G401.6 (cell line): ENCODE measurements around the gene ELF2.
A peak's percentile ranks its signal among the peaks of the same experiment; 100 is the strongest.
"Not testable (repeated sequence)": the region's sequence is repeated elsewhere in the genome, so short reads cannot be mapped to it uniquely, and the experiment has no call there.

Experiments
- FAIRE-seq: peaks from 2 replicates; lab custom pipeline; 2012; peaks lifted over from hg19 to GRCh38; lab: Jason Lieb, UNC

ELF2 gene

DNA sequence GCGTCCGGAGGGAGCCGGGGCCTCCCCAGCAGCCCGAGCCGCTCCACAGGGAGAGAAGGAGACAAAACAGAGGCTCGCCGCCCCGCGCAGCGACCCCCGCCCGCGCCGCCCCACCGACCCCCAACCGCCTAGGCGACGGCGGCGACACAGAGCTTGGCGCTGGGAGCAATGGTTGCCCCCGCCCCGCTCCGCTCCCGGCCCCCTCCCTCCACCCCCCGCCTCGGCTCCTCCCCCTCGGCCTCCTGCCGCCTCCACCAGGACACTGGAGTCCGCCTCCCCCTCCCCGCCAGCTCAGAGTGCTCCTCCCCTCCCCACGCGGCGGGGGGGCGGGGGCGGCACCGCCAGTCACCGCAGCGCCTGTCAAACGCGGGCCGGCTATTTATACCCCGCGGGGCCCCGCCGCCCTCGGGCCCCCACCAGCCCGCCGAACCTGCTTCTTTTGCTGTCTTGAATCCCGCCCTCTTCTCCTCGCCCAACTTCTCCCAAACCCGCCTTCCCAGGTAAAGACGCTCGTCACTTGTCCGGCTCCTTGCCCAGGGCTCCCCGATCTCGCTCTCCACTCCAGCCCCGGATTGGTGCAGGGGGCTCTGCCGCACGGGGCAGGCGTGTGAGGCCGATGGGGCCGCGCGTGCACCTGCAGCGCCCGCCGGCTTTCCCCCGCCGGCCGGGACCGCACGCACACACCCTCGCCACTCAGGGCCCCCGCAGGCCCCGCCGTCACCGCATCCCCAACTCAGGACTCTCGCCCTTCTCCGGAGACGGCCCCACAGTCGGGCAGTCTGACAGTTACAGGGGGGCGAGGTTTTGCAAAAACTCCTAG, at the start of gene ELF2:
Gene ELF2, minus strand, starts transcription at position 170 of the 820 bp plus-strand sequence. CDS start 39,517 bp downstream, outside the sequence.
- FAIRE-seq: no peak

DNA sequence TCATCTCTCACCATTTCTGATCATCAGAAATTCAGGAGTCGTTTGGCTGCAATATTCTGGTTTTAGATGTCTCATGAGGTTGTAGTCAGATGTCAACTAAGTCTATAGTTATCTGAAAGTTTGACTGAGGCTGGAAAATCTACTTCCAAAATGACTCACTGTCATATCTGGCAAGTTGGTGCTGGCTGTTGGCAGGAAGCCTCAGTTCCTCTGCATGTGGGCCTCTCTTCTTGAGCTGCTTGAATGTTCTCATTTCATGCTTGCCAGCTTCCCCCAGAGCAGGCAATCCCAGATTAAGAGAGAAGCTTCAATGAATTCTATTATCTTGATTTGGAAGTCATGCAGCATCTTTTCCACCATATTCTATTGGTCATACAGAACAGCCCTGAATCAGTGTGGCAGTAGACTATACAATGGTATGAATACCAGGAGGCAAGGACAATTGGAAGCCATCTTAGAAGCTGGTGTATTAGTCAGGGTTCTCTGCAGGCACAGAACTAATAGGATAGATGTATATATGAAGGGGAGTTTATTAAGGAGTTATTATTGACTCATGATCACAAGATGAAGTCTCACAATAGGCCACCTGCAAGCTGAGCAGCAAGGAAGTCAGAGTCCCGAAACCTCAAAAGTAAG, 46.8 kb upstream of the ELF2 start:
- FAIRE-seq: no peak

- no peak for FAIRE-seq
These were observed 45.2 kb upstream of the ELF2 start for GRCh38 chr4:139222215-139222614.

DNA sequence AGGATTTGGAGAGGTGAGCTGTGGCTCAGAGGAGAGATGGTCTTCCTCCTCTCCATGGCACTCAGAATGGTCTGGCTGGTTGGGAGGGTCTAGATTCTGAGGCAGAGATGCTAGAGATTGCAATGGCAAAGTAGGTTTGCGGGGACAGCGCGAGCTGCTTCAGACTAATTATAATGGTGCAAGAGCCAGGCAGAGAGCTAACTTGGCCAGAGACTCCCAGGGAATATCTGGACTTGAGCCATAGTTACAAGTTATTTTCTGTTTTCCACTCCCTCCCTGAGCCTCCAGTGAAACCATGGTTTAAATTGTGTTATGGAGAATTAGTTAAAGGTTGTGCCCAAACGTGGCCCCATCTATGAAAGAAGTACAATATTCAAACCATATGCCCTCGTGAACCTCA, 44.7 kb upstream of the ELF2 start:
- FAIRE-seq: no peak

GRCh38 chr4:139219450-139220055, 42.5 kb upstream of the ELF2 start:
- FAIRE-seq: no peak

DNA sequence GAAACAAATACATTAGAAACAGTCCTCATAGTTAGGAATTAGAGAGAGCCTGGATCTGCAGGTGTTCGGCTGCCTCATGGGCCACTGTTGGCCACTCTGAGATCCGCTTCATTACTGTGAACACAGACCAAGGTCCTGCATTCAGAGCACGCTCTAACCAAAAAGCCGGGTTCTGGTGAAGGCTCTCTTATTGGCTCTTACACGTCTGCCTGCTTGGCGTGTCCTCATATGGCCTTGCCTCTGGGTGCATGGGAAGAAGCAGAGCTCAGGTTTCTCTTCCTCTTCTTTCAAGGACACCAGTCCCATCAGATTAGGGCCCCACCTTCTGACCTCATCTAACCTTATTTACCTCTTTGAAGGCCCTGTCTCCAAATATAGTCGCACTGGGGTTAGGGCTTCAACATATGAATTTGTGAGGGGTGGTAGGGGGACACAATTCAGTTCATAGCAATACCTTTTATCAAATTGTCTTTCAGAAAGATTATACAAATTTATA, 37.1 kb upstream of the ELF2 start:
- FAIRE-seq: no peak

DNA sequence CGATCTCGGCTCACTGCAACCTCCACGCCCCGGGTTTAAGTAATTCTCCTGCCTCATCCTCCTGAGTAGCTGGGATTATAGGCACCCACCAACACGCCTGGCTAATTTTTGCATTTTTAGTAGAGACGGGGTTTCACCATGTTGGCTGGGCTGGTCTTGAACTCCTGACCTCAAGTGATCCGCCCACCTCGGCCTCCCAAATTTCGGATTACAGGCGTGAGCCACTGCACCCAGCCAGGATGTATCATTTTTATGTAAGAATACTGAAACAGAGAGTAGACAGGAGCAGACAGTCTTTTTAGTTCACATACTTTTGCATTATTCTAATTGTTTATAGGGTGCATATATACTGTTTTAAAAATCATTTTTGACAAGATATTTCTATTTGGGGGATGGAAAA, 36.6 kb upstream of the ELF2 start:
- not testable (repeated sequence) for FAIRE-seq

DNA sequence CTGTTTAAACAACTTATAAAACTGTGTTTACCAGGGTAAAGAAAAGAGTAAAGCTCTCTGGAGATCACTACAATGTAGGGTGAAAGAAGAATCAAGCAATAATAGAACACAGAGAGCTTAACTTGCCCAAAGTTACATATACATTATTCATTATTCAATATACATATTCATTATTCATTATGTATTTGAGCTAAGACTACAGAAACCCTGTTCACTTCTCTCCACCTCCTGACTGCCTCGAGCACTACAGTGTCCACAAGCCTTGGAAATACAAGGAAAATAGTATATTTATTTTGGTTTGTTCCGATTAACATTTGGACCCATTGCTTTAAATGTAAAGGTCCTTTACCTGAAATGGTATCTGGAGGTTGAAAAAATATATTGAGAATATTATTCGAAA, 35.9 kb upstream of the ELF2 start:
- peak; percentile 17 for FAIRE-seq

DNA sequence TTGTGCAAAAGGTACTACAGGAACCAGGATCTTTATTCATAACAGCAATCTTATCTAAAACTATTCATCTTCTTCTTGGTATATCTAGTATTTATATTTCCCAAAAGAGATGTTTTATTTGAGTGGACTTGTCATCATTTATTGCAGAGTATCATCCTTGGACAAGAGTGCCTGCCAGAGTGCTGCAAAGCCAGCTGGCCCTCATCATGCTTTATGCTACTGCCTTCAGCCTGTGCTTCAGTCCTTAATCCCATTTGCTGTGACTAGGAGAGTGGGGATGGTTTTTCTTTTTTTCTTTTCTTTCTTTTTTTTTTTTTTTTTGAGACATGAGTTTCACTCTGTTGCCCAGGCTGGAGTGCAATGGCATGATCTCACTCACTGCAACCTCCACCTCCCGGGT, 33.5 kb upstream of the ELF2 start:
- FAIRE-seq: no peak

DNA sequence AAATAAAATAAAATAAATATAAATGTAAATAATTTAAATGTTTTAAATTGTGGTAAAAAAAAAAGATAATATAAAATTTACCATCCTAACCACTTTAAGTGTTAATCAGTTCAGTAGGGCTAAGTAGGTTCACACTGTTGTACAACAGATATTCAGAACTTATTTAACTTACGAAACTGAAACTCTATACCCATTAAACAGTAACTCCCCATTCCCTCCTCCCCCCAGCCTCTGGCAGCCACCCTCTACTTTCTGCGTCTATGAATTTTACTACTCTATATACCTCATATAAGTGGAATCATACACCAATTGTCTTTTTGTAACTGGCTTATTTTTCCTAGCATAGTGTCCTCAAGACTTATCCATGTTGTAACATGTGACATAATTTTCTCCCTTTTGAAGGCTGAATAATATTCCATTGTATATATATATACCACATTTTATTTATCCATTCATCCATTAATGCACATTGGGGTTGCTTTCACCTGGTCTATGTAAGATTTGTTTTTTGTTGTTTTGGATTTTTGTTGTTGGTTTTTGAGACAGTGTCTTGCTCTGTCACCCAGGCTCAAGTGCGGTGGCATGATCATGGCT, 32.5 kb upstream of the ELF2 start:
- no peak for FAIRE-seq

GRCh38 chr4:139208404-139208945, 31.5 kb upstream of the ELF2 start:
- no peak for FAIRE-seq

DNA sequence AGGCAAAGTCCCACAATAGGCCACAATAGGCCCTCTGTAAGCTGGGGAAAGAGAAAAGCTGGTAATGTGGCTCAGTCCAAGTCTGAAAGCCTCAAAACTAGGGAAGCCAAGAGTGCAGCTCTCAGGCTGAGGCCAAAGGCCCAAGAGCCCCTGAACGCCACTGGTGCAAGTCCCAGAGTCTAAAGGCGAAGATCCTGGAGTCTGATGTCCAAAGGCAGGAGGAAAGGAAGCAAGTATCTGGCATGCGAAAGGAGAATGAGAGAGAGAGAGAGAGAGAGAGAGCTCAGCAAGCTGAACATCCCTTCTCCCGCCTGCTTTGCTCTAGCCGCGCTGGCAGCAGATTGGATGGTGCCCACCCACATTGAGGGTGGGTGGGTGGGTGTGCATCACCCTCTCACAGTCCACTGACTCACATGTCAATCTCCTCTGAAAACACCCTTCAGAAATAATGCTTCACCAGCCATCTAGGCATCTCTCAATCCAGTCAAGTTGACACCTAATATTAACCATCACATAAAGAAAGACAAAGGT, 30.9 kb upstream of the ELF2 start:
- no peak for FAIRE-seq

GRCh38 chr4:139207247-139207646, 30.2 kb upstream of the ELF2 start:
- no peak for FAIRE-seq

GRCh38 chr4:139202991-139203390, 26.0 kb upstream of the ELF2 start:
- no peak for FAIRE-seq

DNA sequence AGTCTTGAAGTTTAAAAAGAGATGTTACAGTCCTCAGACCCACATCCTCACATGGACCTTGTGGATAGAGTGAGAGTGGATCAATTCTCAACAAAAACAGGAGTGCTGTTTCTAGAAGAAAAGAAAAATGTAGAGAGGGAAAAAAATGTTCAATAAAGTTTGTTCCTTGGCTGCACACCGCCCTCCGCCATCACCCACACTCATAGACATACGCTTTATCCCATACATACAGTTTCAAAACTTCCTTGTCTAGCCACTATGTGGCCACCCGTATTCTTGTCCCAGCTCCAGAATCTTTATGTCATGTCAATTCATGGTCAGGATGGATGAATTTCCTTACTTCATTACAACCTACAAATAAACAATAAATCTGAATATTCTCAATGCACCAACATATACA, 23.5 kb upstream of the ELF2 start:
- no peak for FAIRE-seq

DNA sequence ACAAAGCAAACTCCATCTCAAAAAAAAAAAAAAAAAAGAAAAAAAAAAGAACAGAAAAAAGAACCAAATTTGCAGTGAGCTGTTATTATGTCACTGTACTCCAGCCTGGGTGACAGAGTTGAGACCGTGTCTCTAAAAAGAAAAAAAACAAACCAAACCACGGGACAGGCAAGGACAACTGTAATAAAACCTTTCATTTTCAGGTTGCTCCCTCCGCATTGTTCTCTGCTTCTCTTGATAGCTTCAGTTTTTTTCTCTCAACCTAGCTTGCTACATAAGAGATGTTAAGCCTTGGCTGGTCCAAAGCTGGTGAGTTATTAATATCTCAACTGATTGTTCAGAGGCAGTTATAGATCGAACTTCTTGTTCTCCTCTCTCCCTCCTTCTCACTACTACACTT, 23.1 kb upstream of the ELF2 start:
- no peak for FAIRE-seq

- not testable (repeated sequence) for FAIRE-seq
These were observed 20.2 kb upstream of the ELF2 start for GRCh38 chr4:139197214-139197613.

DNA sequence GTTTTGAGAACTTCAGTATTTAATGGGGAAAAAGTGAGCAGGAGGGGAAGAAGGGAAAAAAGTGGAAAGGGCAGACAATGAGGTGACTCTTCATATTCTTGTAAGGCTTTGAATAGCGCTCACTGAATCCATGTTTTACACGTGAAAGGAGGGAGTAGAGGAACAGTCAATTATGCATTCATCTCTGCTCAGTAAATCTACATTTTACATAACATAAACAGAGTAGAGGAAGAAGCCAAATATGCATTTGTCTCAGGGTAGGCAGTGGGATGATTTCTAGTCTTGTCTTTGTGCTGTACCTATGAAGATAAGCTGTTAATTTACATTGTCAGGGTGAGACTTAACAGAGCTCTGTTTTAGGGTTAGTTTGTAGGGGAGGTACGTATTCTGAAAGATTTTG, 19.4 kb upstream of the ELF2 start:
- no peak for FAIRE-seq

GRCh38 chr4:139191373-139191772, 14.4 kb upstream of the ELF2 start:
- FAIRE-seq: no peak

- no peak for FAIRE-seq
These were observed 13.0 kb upstream of the ELF2 start for GRCh38 chr4:139189972-139190371.

DNA sequence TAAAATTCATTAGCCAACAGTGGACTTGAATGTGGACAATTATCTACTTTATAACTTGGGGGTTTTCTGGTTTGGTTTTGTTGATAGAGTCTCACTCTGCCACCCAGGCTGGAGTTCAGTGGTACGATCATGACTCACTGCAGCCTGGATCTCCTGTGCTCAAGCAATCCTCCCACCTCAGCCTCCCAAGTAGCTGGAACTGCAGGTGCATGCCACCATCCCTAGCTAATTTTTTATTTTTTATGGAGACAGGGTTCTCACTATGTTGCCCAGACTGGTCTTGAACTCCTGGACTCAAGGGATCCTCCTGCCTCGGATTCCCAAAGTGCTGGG, 12.4 kb upstream of the ELF2 start:
- FAIRE-seq: no peak

DNA sequence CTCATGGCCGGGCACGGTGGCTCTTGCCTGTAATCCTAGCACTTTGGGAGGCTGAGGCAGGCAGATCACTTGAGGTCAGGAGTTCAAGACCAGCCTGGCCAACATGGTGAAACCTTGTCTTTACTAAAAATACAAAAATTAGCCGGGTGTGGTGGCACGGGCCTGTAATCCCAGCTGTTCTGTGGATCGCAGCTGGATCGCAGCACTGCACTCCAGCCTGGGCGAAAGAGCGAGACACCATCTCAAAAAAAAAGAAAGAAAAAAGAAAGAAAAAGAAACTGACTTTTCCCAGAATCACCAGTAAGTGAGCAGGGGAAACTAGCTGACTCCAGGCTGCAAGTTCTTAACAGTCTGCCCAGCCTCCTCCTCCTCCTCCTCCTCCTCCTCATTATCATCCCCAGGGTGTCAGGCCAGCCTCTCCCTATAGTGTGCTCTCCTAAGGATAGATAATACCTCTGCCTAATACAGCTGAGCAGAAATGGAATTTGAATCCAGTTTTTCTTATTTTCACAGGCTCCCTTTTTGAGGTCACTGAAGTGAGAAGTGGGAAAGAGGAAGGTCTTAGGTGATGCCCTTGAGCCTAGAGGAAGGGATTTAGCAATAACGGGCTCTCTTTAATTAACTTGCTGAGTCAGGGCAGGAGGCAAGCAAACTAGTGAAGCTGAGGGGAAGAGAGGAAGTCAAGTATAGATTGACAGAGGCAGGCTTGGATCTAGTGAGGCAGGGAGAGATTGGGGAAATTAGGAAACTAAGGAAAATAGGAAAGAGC, 11.8 kb upstream of the ELF2 start:
- no peak for FAIRE-seq
